Retinal pigment epithelial cell (primary cell): ENCODE data around the gene ZNF324.

Experiments
- DNase-seq: peaks from one replicate; pipeline ENCODE4 v3.0.0-alpha.2; 2010; ENCODE audit warnings: low read depth
- H3K4me3 ChIP-seq: 2 replicates; pipeline ENCODE4 v1.5.1; 2011; ENCODE audit warnings: mild to moderate bottlenecking, low read length, control low read depth, moderate library complexity
- TF ChIP-seq, protein P1 (sequence below): conservative IDR thresholded peaks from 2 replicates; pipeline ENCODE4 v1.5.1; 2011; ENCODE audit warnings: low read depth, low read length, control low read depth, inconsistent platforms

The ZNF324 gene

GRCh38 chr19:58450856-58451357 is 16.0 kb upstream of the ZNF324 start:
- TF ChIP-seq, protein P1, sequence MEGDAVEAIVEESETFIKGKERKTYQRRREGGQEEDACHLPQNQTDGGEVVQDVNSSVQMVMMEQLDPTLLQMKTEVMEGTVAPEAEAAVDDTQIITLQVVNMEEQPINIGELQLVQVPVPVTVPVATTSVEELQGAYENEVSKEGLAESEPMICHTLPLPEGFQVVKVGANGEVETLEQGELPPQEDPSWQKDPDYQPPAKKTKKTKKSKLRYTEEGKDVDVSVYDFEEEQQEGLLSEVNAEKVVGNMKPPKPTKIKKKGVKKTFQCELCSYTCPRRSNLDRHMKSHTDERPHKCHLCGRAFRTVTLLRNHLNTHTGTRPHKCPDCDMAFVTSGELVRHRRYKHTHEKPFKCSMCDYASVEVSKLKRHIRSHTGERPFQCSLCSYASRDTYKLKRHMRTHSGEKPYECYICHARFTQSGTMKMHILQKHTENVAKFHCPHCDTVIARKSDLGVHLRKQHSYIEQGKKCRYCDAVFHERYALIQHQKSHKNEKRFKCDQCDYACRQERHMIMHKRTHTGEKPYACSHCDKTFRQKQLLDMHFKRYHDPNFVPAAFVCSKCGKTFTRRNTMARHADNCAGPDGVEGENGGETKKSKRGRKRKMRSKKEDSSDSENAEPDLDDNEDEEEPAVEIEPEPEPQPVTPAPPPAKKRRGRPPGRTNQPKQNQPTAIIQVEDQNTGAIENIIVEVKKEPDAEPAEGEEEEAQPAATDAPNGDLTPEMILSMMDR, result no peak
- DNase-seq, result no peak
- H3K4me3 ChIP-seq, result peak overlapping the region; percentile 71

DNA sequence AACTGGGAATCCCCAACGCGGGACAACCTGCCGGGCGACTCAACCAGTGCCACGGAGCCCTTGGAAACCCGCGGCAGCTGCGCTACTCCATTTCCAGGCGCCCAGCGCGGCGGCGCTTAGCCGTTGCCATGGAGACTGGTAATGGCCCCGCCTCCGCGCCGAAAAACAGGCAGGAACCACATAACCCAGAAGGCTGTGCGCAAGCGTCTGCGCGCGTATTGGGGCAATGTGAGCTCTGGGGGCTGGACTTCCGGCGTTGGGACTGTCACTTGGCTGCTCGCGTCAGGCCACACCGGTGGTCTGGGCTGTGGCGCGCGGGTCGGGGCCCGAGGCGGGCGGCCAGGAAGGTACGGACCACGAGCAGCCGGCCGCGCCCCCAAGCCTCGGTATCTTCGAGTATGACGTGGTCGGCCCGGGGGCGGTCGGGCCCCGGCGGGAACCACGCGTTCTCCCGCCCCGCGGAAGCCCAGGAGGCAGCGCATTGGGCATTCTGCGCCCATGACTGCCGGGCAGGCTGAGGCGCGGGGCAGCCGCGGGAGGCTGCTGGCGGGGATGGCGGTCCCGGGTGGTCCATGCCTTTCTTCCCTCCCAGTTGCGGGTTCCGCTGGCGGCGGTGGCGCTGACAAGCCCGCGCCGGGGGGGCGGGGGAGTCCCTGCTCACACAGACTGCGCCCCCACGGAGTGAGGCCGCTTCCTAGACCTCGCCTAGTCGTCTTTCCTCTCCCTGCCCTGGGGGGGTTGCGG is 15.3 kb upstream of the ZNF324 start, which contains the start of gene ZNF324B:
ZNF324B (plus strand) TSS at position 265 of the 744 bp plus-strand sequence. CDS start 2,080 bp downstream, outside the sequence.
- peak within 1 kb of the TSS; percentile 71 for H3K4me3 ChIP-seq
- TF ChIP-seq, protein P1, result no peak
- peak; percentile 82 for DNase-seq

- no peak for DNase-seq
- TF ChIP-seq, protein P1, result no peak
- no peak overlapping the region for H3K4me3 ChIP-seq
Measured at GRCh38 chr19:58453743-58454142, 13.1 kb upstream of the ZNF324 start.

DNA sequence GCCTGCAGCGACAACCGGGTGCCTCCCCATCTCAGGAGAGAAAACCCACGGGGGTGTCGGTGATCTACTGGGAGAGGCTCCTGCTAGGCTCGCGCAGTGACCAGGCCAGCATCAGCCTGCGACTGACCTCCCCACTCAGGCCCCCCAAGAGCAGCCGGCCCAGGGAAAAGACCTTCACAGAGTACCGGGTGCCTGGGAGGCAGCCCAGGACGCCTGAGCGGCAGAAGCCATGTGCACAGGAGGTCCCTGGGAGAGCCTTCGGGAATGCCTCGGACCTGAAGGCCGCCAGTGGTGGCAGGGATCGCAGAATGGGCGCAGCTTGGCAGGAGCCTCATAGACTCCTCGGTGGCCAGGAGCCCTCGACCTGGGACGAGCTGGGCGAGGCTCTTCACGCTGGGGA is 11.6 kb upstream of the ZNF324 start:
- H3K4me3 ChIP-seq, result no peak overlapping the region
- TF ChIP-seq, protein P1, result no peak
- no peak for DNase-seq

DNA sequence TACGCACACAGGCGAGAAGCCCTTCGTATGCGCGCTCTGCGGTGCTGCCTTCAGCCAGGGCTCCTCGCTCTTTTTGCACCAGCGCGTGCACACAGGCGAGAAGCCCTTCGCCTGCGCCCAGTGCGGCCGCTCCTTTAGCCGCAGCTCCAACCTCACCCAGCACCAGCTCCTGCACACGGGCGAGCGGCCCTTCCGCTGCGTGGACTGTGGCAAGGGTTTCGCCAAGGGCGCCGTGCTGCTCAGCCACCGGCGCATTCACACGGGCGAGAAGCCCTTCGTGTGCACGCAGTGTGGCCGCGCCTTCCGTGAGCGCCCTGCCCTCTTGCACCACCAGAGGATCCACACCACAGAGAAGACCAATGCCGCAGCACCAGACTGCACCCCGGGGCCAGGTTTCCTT is 10.8 kb upstream of the ZNF324 start:
- DNase-seq, result no peak

GRCh38 chr19:58460039-58460438 is 6.8 kb upstream of the ZNF324 start:
- H3K4me3 ChIP-seq, result no peak overlapping the region
- DNase-seq, result no peak
- TF ChIP-seq, protein P1, result no peak

More for the DNA sequence above, 10.8 kb upstream of the ZNF324 start:
- no peak overlapping the region for H3K4me3 ChIP-seq
- TF ChIP-seq, protein P1, result no peak
